ENCODE measurements around the gene CAPNS1.

The CAPNS1 gene

GRCh38 chr19:36097036-36097435 is 42.8 kb upstream of the CAPNS1 start:
- Histone ChIP-seq H3K36me3 (peaks cover 74% of the 10 kb centered on the region), H3K27ac (no peak overlapping the region), H3K4me3 (ENCODE audit: low read depth in 1 of 2, low read length in 1 of 2) (no peak overlapping the region), H3K27me3 (no peaks in the 10 kb centered on the region), H3K4me1 (ENCODE audit: control insufficient read depth in 1 of 2, insufficient read depth in 1 of 2, low read depth in 1 of 2, low read length in 1 of 2) (no peaks in the 10 kb centered on the region), H3K9me3 (no peaks in the 10 kb centered on the region)
- TF ChIP-seq CTCF (IDR thresholded peaks at IDR 0.05) = no peak

GRCh38 chr19:36099166-36099785 is 40.6 kb upstream of the CAPNS1 start:
- peaks cover 76% of the 10 kb centered on the region for H3K36me3 ChIP-seq
- no peaks in the 10 kb centered on the region for H3K27me3 ChIP-seq
- H3K4me3 ChIP-seq (ENCODE audit: low read depth in 1 of 2, low read length in 1 of 2) = no peak overlapping the region
- no peaks in the 10 kb centered on the region for H3K4me1 ChIP-seq (ENCODE audit: control insufficient read depth in 1 of 2, insufficient read depth in 1 of 2, low read depth in 1 of 2, low read length in 1 of 2)
- H3K9me3 ChIP-seq = no peaks in the 10 kb centered on the region
- TF ChIP-seq CTCF (IDR thresholded peaks at IDR 0.05) = no peak
- no peak overlapping the region for H3K27ac ChIP-seq

GRCh38 chr19:36100476-36100875 is 39.4 kb upstream of the CAPNS1 start:
- Histone ChIP-seq H3K9me3 (no peaks in the 10 kb centered on the region), H3K27ac (no peak overlapping the region), H3K36me3 (peaks cover 83% of the 10 kb centered on the region), H3K4me3 (ENCODE audit: low read depth in 1 of 2, low read length in 1 of 2) (no peak overlapping the region), H3K27me3 (no peaks in the 10 kb centered on the region), H3K4me1 (ENCODE audit: control insufficient read depth in 1 of 2, insufficient read depth in 1 of 2, low read depth in 1 of 2, low read length in 1 of 2) (no peaks in the 10 kb centered on the region)
- no peak for TF ChIP-seq CTCF (IDR thresholded peaks at IDR 0.05)

- TF ChIP-seq CTCF (IDR thresholded peaks at IDR 0.05) = no peak
- no peak overlapping the region for H3K4me3 ChIP-seq (ENCODE audit: low read depth in 1 of 2, low read length in 1 of 2)
These were observed 38.1 kb upstream of the CAPNS1 start for GRCh38 chr19:36101550-36102327.

GRCh38 chr19:36103040-36103626 is 36.7 kb upstream of the CAPNS1 start:
- H3K9me3 ChIP-seq = no peaks in the 10 kb centered on the region
- peaks cover 0 to 10% of the 10 kb centered on the region in 2 experiments for H3K4me1 ChIP-seq (ENCODE audit: control insufficient read depth in 1 of 2, insufficient read depth in 1 of 2, low read depth in 1 of 2, low read length in 1 of 2)
- H3K4me3 ChIP-seq (ENCODE audit: low read depth in 1 of 2, low read length in 1 of 2) = no peak overlapping the region
- peaks cover 72% of the 10 kb centered on the region for H3K36me3 ChIP-seq
- H3K27ac ChIP-seq = no peak overlapping the region
- no peak for TF ChIP-seq CTCF (IDR thresholded peaks at IDR 0.05)
- no peaks in the 10 kb centered on the region for H3K27me3 ChIP-seq

More at GRCh38 chr19:36101550-36102327, 38.1 kb upstream of the CAPNS1 start:
- no peak overlapping the region for H3K27ac ChIP-seq
- peaks cover 0 to 3% of the 10 kb centered on the region in 2 experiments for H3K4me1 ChIP-seq (ENCODE audit: control insufficient read depth in 1 of 2, insufficient read depth in 1 of 2, low read depth in 1 of 2, low read length in 1 of 2)
- no peaks in the 10 kb centered on the region for H3K27me3 ChIP-seq
- H3K9me3 ChIP-seq = no peaks in the 10 kb centered on the region
- peaks cover 78% of the 10 kb centered on the region for H3K36me3 ChIP-seq

Data from neutrophil (primary cell).